HG02678 (cell line): ENCODE data around the gene B3GAT1.

Experiments
- ATAC-seq: cut with Tn5 transposase; IDR thresholded peaks from one replicate; pipeline ENCODE4 v1.9.1; 2021; ENCODE audit warnings: mild to moderate bottlenecking, moderate library complexity; ENCODE audit not compliant: unreplicated experiment

Gene B3GAT1

DNA sequence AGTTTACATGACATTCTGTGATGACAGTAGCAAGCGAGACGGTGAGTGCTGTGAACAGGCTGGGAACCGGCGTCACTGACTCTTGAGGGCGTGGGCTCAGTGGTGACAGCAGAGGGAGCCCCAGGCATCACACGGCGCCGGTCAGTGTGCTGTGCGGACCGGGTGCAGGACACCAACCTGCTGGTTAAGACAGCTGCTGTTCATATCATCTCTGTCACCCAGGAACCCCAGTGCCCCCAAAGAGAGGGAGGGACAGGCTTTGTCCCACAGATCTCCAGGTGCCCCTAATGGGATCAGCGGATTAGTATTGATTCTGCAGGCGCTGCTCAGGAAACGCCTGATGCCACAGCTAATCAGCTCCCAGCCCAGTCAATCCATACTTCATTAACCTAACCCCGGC lies 18.4 kb downstream of the B3GAT1 start:
- ATAC-seq: no peak

DNA sequence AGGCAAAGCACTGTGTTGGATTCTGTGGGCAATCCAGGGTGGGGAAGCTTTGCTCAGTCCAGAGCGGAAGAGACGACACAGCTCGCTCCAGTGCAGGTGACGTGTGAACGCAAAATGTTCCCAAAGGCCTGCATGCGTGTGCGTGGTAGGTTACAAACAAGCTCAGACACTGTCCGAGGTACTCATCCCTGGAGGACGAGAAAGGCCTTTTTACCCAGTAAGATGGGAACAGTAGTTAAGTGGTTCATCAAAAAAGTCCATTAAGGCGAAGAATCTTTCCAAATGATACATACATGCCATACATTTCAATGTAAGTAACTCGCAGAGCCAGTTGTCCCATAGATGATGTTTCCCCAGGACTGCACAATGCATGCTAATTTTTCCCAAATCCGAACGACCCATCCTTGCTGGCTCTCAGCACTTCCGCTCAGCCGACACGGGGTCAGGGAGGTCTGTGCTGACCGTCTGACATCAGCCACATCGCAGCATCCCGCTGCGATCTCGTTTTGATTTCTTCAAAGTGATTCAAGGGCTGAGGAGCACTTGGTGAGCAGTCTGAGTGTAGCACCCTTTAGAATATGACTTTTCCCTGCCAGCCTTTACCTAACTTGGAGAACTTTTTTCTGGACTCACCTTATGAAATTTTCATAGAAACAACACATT lies 19.0 kb downstream of the B3GAT1 start:
- ATAC-seq: no peak

DNA sequence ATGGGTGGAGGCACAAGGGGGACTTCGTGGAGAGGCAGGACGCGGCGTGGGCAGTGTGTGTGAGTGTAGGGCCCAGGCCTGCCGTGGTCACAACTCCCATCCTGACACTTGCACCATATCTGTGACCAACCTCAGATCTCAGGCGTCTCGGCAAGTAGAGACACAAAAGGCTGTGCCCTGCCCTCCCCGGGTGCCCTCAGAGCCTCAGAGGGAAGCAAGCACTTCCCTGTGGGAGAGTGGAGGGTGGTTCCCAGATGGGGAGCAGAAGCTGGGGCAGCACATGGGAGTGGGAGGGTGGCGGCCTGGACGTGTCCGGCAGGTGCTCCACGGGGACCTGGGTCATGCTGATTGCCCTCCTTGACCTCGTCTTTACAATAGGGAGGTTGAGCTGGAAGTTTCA lies 20.4 kb downstream of the B3GAT1 start:
- no peak for ATAC-seq

DNA sequence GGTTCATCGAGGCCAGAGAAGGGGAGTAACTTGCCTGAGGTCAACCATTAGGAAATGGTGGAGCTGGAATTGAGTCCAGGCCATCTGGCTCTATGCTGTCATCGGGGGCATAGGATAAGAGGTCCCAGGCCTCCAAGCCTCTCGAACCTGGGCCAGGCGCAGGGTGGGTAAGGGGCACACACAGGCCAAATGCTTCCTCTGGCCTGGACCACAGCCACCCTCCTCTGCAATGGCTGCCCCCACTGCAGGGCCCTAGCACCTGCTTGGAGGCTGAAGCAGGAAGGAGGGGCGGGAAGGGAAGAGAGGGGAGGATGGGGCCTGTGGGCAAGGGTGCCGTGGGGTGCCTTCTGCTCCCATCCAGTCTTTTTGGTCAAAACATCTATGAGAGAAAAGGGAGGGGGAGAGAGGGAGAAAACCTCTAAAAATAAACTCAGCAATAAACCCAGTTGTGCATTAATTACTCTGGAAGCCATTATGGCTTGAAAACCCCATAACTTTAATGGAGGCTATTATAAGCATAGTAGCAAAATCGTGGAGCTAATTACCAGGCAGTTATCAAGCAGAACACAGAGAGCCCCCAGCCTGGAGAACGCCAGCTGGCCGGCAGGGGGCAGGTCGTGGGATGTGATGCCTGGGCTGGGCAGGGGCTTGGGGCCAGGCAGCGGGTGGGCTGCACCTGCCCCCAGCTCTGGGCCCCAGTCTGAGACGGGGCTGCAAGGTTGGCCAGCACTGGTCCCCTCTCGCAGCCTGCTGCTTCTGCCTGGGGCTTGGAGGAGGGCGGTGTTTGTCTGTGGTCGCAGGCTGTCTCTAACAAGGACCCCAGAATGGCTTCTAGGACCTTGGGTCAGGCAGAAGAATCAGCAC lies 21.1 kb downstream of the B3GAT1 start:
- no peak for ATAC-seq

DNA sequence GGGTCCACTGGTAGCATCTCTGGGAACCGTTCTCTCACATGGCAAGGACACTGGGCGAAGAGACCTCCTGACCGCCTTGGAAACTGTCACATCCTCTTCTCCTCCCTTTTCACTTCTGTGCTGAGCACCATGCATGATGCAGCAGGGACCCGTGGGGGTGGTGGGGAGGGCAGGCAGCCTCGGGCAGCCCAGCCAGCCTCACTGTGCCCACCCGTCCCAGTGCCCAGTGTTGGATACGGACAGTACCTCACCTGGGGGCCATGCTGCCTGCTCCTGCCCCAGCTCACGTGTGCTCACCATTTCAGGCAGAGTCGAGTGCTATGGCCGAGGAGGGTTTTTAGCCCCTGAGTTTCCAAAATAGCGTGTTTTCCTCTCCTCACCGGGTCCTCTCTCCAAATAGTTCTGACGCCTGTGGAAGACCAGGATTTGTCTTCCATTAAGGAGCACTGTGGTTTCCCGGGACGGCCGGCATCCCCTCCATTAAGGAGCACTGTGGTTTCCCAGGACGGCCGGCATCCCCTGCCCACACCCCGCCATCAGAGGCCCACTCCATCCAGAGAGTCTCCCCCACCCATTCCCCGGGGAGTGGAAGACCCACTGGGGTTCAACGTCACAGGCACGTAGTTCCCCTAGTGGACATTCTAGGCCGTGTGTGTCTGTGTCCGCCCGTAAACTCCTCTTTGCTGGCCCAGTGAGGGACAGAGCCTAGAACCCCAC lies 22.4 kb downstream of the B3GAT1 start:
- no peak for ATAC-seq

DNA sequence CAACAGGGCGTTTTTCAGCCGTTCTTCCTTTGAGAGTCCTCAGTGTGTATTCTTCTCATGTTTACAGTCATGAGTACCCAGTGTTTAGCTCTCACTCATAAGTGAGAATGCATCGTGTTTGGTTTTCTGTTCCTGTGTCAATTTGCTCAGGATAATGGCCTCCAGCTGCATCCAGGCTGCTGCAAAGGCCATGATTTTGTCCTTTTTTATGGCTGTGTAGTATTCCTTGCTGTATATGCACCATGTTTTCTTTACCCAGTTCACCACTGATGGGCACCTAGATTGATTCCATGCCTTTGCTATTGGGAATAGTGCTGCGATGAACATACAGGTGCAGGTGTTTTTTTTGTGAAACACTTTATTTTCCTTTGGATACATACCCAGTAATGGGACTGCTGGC lies 23.5 kb downstream of the B3GAT1 start:
- no peak for ATAC-seq

DNA sequence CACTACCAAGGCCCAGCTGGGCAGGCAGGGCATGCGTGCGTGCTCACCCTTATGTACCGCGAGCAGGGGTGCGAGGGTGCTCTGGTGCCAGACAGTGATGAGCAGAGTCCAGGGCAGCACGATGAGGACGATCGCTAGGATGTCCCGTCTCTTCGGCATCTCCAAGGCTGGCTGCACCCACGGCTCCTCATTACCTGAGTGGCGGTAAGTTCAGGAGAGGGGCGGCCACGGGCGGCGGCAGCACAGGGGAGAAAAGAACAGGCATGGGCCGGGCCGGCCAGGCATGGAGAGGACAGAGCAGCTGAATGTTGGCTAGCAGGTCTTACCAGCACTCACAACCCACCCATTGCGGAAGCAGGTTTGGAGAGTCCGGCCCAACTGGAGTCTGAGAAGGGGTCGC lies 24.5 kb downstream of the B3GAT1 start:
- ATAC-seq: no peak

DNA sequence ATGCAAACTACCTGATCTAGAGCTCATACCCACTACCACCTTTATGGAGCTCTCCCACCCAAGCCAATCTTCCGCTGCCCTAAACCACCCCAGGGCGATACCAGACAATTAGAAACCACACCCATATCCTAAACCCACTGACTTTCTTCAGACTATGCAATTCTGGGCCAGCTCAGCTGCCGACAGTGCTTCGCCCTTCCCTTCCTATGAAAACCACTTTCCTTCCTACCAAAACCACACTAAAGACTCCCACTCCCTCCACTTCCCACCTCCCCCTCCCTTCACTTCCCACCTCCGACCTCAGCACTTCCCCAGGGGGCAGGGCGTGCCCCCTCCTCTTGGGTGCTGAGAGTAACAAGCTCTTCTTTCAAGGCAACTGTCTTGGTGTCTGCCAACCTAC lies 25.1 kb downstream of the B3GAT1 start:
- ATAC-seq: no peak

DNA sequence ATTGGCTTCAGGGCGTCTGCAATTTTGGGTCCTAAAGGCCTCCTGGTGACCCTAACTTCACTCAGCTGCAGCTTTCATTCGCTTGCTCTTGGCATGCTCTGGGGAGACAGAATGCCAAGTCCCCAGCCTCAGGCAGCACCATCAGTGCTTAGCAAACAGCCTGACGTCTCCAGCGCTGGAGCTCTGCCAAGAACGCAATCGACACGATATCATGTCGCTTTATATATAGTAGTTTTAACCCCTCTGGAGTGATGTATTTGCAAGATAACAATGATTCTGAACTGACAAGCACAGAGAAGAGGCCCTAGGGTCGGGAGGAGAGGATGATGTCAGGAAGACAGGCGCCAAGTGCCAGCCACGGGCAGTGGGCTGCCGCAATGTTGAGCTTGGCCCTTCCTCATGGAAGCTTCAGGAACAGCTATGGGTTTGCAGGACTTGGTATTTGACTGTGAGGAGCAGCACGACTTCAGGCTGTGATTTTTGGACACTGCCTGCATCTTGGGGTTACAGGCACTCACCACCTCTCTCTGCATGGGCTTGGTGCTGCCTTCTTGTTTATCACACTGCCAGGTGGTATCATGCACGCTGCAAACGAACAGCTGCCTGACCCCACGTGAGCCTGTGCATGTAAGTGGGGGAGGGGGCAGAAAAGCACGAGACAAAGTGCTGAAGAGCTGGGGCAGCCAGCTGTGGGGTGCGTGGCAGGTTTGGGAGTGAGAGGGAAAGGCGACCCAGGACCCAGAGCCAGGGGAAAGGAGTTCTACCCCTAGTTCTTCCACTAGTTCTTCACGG lies 26.1 kb downstream of the B3GAT1 start:
- ATAC-seq: no peak

DNA sequence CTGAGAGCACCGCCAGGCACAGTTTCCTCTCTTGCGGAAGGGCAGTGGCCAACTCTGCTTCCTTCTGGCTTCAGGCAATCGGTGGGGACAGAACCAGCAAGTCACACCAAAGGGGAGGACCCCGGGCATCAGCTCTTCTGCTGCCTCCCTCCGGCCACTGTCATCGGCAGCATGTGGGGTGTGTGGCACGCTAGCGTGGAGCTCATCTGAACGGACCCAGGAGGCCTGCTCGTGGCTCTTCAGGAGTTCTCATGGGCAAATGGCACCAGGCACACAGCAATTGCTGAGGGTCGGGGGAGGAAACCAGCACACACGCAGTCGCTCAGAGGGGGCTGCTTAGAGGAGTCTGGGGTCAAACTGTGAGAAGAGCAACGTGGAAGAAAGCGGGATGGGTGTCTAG lies 26.9 kb downstream of the B3GAT1 start:
- no peak for ATAC-seq

DNA sequence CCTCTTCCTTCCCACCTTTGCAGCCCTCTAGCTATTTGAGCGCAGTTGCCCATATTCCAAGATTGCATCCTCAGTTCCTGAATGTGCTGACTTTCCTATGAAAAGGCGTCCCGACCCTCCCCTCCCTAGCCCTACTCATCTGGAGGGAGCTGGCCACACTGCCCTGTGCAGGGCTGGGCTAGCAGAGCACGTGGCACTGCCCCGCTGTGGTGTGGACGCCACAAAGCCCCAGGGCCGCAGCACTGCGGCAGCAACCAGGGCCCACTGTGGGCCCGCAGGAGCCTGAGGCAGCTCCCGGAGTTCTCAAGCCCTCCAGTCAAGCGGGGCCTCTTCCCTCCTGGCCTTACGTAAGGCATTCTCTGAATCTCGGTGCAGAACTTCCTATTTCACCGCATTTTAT lies 27.6 kb downstream of the B3GAT1 start:
- no peak for ATAC-seq

DNA sequence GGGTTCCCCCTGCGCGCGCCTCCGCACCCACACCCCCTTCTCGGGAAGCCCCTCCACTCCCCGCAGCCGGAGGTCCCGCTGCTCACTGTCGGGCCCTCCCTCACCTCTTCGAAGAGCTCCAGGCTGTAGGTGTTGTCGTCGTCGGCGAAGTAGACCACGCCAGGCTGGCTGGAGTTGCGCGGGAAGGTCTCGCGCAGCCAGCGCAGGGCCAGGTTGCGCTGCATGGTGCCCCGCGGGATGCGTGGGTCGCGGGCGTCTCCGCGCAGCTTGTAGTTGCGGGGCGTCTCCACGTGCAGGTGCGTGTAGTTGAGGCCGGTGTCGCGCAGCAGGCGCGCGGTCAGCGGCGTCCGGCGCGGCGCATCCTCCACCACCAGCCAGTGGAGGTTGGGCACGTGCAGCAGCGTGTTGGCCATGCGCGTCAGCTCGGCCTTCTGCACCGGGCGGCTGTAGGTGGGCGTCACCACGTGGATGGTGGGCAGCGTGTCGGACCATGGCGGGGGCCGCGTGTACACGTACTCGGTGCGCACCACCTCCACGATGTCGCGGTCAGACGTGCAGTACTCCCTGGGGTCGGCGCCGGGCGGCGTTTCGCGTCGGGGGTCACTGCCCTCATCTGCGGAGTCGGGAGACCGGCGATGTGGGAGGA lies 28.3 kb downstream of the B3GAT1 start:
- no peak for ATAC-seq

DNA sequence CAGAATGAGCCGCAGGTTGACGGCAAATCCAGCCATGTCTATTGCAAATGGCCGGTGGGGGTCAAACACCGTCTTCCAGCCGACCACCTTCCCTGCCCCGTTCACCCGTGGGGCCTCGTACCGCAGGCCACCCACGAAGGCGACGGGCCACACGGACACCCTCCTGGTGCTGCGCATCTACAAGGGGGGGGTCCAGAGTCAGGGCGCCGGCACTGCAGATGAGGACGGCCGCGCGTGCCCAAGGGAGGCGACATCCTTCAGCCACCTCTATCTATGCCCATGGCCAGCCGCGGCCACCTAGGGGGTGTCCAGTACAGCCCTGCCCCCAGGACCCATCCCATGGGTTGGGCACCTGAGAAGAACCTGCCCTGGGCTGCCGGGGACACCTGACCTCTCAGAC lies 29.2 kb downstream of the B3GAT1 start:
- no peak for ATAC-seq

DNA sequence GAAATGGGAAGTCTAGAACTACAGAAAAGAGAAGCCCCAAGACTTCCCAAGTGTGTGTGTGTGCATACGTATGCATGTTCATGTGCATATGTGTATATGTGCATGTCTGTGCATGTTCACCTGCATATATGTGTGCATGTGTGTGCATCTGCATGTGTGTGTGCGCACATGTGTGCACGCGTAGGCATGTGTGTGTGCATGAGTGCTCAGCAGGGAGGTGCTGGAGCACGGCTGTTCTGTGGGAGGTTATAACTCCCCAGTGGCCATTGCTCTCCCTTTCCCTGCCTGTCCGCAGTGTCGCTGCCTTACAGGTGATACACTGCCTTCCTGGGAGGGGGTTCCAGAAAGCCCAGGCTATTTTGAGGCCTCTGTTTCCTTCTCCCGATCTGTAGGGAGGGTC lies 29.8 kb downstream of the B3GAT1 start:
- ATAC-seq: no peak

DNA sequence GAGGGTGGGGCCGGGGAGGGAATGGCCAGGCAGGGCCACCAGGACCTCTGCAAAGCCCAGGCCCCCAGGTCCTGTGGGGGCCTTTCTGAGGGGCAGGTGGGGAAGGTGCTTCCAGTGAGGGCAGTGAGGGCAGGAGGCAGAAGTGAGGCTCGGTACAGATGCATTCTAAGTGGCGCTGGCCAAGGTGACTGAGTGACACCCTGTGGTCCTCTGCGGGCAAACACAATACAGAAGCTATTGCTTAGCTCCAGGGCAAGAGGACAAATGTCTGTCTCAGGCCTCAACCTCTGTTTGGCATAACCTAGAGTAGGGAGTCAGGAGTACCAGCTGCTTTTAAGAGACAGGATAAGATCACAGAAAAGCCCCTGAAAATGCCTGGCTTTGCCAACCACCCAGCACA lies 31.3 kb downstream of the B3GAT1 start:
- no peak for ATAC-seq

DNA sequence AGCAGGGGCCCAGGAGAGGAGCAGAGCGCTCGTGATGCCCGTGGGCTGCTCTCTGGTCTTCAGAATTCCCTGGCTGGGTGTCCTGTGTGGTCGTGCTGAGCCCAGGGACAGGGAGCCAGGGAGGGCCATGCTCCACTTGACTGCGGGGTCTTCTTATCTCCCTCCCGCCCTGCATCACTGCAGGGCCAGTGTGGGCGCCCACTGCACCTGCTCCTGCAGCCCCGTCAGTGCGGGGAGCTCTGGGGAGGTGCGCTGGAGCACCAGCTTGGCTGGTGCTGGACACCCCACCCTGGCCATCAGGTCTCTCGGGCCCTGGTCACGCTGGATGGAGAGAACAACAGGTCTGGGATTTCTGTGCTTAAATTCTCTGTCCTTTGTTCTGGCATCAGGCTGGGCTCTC lies 31.8 kb downstream of the B3GAT1 start:
- ATAC-seq: no peak

DNA sequence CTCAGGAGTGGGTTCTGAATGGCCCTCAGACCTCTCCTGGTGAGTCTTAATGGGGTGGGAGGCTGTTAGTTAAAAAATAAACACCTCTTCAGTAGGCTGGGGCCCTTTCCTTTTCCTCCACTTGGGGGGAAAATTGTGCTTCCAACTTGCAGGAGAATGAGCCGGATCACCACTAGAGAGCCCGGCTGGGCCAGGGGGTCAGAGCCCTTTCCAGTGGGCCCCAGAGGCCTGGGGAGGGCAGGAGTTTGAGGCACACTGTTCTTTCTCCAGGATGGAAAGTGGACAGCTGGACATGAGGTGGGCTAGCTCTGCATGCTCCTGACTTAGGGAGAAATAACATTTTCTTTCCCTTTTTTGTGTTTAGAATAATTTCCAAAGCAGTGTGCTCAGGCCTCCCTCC lies 32.8 kb downstream of the B3GAT1 start:
- no peak for ATAC-seq

DNA sequence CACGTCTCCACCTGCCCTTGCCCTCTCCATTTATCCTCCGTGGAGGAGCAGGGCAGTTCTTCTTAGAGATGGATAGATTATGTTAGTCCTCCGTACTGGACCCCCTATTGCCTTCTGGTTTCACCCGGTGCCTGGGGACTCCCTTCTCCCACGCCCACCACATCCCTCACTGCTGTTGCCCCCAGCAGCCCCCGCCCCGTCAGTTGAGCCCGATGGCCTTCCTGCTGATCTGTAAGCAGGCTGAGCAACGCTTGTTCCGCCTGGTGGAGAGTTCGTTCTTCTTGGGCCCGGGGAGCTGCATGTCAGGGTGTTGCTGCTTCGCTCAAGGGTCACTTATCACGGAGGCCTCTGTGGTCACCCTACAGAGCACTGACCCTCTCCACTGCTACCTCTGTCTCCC lies 34.2 kb downstream of the B3GAT1 start:
- ATAC-seq: no peak

DNA sequence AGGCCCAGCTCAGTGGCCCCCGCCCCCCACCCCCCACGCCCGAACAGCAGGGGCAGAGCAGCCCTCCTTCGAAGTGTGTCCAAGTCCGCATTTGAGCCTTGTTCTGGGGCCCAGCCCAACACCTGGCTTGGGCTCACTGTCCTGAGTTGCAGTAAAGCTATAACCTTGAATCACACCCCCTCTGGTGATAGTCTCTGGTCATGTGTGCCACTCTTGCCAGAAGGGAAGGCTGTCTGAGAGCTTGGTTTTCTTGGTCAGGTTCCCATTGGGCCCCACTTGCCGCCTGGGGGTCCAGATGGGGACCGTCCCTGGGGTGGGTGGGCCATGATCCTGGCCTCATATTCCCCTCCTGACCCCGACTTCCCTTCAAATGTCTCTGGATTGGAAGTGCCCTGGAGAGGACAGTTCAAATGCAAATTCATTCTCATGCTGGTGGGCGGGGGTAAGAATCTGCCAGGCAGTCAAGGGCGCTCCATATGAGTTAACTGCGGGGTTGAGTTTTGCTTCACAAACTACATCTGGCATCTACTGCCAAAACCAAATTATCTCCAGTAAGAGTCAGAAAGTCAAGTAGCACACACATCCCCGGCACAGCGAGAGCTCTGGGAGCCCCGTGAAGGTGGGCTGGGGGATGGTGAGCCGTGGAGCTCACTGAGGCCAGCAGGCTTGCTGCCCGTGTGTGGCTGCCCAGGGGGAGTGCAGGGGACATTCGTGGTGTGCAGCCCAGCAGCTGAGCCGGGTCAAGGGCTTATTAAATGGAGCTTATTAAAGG lies 35.7 kb downstream of the B3GAT1 start:
- no peak for ATAC-seq
